Measurements from ENCODE around the gene MAP3K5.

The MAP3K5 gene

GRCh38 chr6:136742125-136742524 lies 50.2 kb downstream of the MAP3K5 start:
- DNase-seq, result no peak

GRCh38 chr6:136740050-136740974 lies 52.0 kb downstream of the MAP3K5 start:
- no peak for DNase-seq

- DNase-seq, result no peak
Measured at GRCh38 chr6:136739501-136739900, 52.8 kb downstream of the MAP3K5 start.

GRCh38 chr6:136739071-136739470 lies 53.2 kb downstream of the MAP3K5 start:
- DNase-seq, result no peak

GRCh38 chr6:136738692-136739057 lies 53.6 kb downstream of the MAP3K5 start:
- DNase-seq, result no peak

GRCh38 chr6:136737871-136738691 lies 54.2 kb downstream of the MAP3K5 start:
- no peak for DNase-seq

GRCh38 chr6:136737374-136737844 lies 54.9 kb downstream of the MAP3K5 start:
- no peak for DNase-seq

GRCh38 chr6:136736281-136736960 lies 55.9 kb downstream of the MAP3K5 start:
- no peak for DNase-seq

GRCh38 chr6:136734977-136735376 lies 57.3 kb downstream of the MAP3K5 start:
- no peak for DNase-seq

GRCh38 chr6:136732889-136733288 lies 59.4 kb downstream of the MAP3K5 start:
- no peak for DNase-seq

- no peak for DNase-seq
Measured at GRCh38 chr6:136729832-136730231, 62.4 kb downstream of the MAP3K5 start.

GRCh38 chr6:136728976-136729515 lies 63.2 kb downstream of the MAP3K5 start:
- no peak for DNase-seq

GRCh38 chr6:136728033-136728939 lies 64.0 kb downstream of the MAP3K5 start:
- no peak for DNase-seq

GRCh38 chr6:136726837-136727557 lies 65.3 kb downstream of the MAP3K5 start:
- no peak for DNase-seq

- DNase-seq, result no peak
Measured at GRCh38 chr6:136725124-136725523, 67.2 kb downstream of the MAP3K5 start.

GRCh38 chr6:136723780-136724179 lies 68.5 kb downstream of the MAP3K5 start:
- peak; percentile 47 for DNase-seq

GRCh38 chr6:136721467-136721866 lies 70.8 kb downstream of the MAP3K5 start:
- DNase-seq, result no peak

- no peak for DNase-seq
Measured at GRCh38 chr6:136720045-136720770, 72.1 kb downstream of the MAP3K5 start.

- no peak for DNase-seq
Measured at GRCh38 chr6:136719280-136720044, 72.8 kb downstream of the MAP3K5 start.

- DNase-seq, result no peak
Measured at GRCh38 chr6:136718476-136718875, 73.8 kb downstream of the MAP3K5 start.

All from stimulated activated CD8-positive, alpha-beta memory T cell treated with anti-CD3 and anti-CD28 coated beads, Interleukin-4, amount 100 ng/mL, for 48 hours (primary cell).